GM12891 (cell line): ENCODE data around the gene SPDYE6.

Experiments
- PAX5 ChIP-seq: IDR thresholded peaks from 2 replicates; pipeline ENCODE4 v1.6.1; 2011; ENCODE audit warnings: low read length, moderate library complexity, mild to moderate bottlenecking; ENCODE audit not compliant: insufficient read depth, severe bottlenecking
- POLR2AphosphoS5 ChIP-seq: IDR thresholded peaks from 2 replicates; pipeline ENCODE4 v1.6.1; 2011; ENCODE audit warnings: low read depth, low read length, control low read depth

DNA sequence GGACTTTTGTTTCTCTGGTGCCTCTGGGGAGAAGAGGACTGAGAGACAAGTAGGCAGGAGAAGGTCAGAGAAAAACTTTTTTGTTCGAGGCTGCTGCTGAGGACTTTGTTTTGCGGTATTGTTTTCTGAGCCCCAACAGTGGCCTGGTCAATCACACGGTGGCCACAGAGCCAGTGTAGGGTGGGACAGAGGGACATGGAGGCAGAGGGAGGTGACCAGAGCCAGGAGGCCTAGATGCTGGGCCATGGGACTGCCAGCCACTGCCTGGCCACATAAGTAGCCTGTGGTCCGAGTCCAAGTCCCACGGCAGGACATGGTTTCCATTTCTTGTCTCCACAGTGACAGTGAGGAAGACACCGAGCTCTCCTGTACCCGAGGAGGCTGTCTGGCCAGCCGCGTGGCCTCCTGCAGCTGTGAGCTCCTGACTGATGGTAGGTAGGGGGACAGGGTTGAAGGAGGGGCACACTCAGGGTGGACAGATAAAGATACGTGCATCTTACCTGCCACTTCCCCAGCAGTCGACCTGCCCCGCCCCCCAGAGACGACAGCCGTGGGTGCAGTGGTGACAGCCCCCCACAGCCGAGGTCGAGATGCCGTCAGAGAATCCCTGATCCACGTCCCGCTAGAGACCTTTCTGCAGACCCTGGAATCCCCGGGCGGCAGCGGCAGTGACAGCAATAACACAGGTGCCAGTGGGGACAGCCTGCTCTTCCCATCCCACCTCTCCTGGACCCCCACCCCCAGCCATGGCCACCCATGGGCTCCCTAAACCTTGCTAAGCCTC, 42.1 kb downstream of the SPDYE6 start:
- TF ChIP-seq PAX5 (no peak), POLR2AphosphoS5 (no peak)
